Measurements from ENCODE around the gene SHMT2.

Gene SHMT2

DNA sequence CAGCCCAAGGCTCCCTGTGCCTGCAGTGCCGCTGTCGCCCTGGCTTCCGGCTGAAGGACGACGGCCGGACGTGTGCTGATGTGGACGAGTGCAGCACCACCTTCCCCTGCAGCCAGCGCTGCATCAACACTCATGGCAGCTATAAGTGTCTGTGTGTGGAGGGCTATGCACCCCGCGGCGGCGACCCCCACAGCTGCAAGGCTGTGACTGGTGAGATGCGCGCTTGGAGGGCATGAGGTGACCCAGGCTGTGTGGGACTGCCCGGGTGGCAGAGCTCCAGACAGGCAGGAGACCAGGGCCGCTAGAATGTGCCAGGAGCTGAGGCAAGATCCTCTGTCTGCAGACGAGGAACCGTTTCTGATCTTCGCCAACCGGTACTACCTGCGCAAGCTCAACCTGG, 32.6 kb upstream of the SHMT2 start:
- DNase-seq, result no peak

DNA sequence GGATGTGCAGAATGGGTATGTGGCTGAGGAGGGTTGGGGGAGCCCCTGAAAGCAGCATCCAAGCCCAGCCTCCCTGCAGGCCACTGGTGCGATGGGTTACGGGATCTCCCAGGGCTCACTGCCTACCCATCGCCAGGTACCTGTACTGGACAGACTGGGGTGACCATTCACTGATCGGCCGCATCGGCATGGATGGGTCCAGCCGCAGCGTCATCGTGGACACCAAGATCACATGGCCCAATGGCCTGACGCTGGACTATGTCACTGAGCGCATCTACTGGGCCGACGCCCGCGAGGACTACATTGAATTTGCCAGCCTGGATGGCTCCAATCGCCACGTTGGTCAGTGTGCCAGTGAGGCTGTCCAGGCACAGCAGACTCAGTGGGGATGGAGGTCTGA, 31.2 kb upstream of the SHMT2 start:
- DNase-seq, result no peak

DNA sequence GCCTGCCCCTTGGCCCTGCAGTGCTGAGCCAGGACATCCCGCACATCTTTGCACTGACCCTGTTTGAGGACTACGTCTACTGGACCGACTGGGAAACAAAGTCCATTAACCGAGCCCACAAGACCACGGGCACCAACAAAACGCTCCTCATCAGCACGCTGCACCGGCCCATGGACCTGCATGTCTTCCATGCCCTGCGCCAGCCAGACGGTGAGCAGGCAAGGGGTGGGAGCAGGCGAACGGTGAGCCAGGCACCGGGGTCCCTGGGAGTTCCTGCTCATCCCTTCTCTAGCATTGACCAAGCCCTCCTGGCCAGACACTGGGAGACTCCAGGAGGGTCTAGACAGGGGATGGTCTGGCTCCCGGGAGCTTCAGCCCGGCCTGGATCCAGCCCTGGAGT, 30.3 kb upstream of the SHMT2 start:
- DNase-seq, result no peak

DNA sequence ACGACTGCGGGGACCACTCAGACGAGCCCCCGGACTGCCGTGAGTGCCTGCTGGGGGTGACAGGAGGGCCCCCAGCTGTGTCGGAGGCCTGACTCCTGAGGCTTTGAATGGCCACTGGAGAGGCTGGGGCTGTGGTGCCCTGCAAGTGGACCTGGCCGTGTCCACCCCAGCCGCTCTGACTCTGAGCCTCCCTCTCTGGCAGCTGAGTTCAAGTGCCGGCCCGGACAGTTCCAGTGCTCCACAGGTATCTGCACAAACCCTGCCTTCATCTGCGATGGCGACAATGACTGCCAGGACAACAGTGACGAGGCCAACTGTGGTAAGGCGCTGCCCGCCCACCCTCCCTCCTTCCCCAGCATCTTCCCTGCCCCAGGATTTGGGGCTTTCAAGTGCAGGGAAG, 29.0 kb upstream of the SHMT2 start:
- no peak for DNase-seq

DNA sequence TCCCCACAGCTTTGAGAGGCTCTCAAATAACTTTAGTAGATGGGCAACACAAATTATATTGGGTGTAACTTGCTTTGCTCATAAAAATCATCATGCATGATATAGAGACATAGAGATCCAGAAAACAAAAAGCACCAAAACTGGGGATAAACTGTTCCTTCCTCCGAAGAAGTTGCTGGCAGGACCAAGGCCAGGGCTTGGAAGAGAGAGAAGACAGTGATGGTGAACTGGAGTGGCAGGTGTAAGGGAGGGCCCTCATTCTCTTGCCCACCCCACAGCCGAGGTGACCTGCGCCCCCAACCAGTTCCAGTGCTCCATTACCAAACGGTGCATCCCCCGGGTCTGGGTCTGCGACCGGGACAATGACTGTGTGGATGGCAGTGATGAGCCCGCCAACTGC, 28.3 kb upstream of the SHMT2 start:
- no peak for DNase-seq

DNA sequence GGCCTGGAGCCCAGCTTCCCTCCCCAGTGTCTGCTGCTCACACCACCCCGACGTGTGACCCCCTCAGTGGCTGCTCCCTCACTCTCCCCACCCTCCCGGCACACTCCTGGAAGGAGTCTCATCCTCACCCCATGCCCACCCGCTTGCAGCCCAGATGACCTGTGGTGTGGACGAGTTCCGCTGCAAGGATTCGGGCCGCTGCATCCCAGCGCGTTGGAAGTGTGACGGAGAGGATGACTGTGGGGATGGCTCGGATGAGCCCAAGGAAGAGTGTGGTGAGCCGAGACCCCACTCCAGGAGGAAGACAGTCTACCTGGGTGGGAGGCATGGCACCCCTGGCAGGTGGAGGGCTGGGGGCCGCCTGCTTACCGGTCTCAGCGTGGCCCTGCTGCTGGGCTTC, 27.9 kb upstream of the SHMT2 start:
- DNase-seq, result peak in 3 of 51 donors; percentile 8 to 49 (median 19)

DNA sequence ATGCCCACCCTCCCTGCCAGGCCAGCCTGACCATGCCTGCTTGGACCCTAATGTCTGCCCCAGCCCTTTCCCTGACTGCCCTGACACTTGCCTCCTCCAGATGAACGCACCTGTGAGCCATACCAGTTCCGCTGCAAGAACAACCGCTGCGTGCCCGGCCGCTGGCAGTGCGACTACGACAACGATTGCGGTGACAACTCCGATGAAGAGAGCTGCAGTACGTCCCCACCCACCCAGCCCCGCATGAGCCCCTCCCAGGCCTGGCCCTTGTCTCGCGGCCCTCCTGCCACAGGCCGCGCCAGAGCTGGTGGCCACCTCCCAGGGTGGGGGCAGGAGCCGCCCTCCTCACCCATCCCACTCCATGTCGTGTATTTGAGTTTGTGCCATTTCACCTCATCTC, 27.2 kb upstream of the SHMT2 start:
- DNase-seq, result no peak

DNA sequence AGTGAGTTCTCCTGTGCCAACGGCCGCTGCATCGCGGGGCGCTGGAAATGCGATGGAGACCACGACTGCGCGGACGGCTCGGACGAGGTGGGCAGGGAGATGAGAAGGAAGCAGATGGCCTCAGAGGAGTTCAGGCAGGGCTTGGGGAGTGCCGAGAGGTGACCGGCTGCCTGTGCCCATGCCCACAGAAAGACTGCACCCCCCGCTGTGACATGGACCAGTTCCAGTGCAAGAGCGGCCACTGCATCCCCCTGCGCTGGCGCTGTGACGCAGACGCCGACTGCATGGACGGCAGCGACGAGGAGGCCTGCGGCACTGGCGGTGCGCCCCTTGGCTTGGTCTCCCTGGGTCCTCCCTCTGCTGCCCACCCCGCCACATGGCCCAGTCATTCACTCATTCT, 26.3 kb upstream of the SHMT2 start:
- DNase-seq, result no peak

DNA sequence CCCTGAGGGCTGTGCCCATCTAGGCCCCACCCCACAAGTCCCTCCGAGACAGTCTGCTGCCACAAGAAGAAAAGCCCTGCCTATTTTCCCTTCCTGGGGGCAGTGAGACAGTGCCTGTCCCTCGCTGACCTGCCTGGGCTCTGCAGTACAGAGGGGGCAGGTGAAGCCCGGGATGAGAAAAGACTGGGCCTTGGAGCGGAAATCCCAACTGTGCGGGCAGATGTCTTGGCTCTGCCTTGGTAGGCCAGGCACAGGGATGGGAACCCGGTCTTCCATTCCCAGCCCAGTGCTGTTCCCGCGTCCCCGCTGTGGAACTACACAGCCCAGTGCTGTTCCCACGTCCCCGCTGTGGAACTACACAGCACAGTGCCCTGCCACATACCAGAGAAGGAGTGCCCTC, 25.7 kb upstream of the SHMT2 start:
- no peak for DNase-seq

DNA sequence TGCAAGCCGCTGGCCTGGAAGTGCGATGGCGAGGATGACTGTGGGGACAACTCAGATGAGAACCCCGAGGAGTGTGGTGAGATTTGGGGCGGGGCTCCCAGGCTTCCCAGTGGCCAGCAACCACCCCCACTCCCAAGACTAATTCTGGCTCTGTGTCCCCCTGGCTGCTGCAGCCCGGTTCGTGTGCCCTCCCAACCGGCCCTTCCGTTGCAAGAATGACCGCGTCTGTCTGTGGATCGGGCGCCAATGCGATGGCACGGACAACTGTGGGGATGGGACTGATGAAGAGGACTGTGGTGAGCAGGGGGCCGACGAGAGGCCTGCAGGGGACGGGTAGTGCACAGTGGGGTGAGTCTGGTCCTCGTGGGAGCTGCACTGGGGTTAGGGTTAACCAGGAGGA, 25.1 kb upstream of the SHMT2 start:
- no peak for DNase-seq

DNA sequence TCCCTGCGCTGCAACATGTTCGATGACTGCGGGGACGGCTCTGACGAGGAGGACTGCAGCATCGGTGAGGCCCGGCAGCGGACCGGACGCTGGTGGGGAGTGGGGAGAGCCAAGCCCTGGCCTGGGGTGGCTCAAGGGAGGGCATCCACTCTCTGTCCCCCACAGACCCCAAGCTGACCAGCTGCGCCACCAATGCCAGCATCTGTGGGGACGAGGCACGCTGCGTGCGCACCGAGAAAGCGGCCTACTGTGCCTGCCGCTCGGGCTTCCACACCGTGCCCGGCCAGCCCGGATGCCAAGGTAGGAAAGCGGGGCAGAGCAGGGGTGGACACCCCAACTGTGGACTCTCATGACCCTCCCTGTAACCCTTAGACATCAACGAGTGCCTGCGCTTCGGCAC, 24.3 kb upstream of the SHMT2 start:
- no peak for DNase-seq

DNA sequence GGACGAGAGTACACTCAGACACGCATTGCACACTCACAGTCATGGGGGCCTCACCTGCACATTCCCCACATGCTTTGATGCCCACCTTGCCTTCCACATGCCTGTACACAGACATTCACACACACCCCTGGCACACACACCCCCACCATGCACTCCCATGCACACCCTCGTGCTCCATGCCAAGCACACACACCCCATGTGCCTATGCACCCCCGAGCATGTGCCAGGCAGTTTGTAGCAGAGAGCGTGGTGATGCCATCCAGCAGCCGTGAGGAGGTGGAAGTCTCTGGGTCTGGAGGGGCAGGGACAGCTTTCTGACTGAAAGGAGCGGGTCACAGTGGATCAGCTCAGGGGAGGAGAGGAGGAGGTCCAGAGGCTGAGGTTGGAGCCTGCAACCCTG, 23.6 kb upstream of the SHMT2 start:
- DNase-seq, result no peak

DNA sequence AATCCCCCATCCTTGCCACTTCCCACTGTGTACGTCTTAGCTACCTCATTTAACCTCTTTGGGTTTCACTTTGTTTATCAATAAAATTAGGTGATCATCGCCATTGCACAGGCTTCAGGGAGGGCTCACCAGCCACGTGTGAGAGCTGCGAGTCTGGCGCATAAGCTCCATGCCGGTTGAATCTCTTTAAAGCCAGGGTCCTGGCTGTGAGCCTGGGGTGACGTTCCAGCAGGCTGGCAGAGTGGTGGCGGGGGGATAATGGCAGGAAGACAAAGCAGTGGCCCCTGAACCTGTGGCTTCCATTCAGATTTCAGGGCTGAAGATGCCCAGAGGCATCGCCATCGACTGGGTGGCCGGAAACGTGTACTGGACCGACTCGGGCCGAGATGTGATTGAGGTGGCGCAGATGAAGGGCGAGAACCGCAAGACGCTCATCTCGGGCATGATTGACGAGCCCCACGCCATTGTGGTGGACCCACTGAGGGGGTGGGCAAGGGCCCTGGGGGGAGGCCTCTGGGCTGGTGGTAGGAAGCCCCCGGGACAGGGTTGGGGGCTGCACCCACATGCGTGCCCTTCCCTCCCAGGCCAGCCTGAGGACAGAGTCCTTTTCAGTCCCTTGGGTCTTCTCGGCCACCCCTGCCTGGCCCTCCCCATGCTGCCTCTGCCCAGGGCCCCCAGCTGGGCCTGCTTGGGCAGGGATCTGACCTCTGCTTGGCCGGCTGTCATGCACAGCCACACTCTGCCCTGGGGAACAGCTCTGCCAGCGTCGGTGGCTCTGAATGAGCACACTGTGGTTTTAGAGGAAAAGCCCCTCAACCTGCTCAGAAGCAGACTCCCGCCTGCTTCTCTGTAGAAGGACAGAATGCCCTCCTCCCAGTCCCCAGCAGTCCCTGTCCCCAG, 21.5 kb upstream of the SHMT2 start:
- DNase-seq, result peak in 9 of 51 donors; percentile 13 to 31 (median 15)

DNA sequence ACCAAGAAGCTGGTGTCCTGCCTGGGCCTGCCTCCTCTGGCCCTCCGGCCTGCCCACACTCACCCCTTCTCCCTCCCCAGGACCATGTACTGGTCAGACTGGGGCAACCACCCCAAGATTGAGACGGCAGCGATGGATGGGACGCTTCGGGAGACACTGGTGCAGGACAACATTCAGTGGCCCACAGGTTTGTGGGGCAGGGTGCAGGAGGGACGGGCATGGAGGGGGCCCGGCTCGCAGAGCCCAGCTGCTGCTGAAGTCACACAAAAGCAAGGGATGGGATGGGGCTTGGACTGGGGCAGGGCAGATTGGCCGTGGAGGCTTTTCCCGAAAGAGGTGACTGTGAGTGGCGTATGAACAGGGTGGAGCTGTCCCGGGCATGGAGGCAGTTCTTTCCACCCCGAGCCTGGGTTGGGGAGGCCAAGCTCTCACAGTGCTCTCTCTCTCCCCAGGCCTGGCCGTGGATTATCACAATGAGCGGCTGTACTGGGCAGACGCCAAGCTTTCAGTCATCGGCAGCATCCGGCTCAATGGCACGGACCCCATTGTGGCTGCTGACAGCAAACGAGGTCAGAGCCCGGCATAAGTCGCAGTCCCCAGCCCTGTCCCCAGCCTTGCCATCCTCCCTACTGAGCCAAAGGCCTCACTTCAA, 20.8 kb upstream of the SHMT2 start:
- peak in 40 of 51 donors; percentile 15 to 76 (median 53) for DNase-seq

DNA sequence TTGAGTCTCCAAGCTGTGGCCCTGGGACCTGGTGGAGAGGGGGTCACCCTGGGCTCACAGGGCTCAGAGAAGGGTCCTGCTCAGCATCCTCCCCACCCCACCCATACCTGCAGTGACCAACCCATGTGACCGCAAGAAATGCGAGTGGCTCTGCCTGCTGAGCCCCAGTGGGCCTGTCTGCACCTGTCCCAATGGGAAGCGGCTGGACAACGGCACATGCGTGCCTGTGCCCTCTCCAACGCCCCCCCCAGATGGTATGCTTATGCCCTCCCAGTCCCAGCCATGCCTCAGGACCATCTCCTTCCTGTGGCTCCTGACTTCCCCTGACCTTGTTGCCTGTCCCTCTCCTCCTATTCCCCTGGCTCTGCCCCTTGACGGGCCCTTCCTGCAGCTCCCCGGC, 19.6 kb upstream of the SHMT2 start:
- no peak for DNase-seq

DNA sequence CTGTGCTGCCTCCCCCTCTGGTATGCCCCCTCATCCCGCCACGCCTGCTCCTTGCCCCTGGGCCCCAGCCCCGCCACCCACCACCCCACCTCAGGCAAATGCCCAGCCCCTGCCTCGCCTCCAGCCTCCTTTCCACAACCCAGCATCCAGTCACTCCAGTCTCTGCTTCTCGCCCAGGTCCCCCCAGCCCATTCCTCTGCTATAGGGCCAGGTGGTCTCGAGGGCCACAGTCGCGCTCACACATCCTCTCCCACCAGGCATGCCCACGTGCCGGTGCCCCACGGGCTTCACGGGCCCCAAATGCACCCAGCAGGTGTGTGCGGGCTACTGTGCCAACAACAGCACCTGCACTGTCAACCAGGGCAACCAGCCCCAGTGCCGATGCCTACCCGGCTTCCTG, 19.1 kb upstream of the SHMT2 start:
- DNase-seq, result no peak

DNA sequence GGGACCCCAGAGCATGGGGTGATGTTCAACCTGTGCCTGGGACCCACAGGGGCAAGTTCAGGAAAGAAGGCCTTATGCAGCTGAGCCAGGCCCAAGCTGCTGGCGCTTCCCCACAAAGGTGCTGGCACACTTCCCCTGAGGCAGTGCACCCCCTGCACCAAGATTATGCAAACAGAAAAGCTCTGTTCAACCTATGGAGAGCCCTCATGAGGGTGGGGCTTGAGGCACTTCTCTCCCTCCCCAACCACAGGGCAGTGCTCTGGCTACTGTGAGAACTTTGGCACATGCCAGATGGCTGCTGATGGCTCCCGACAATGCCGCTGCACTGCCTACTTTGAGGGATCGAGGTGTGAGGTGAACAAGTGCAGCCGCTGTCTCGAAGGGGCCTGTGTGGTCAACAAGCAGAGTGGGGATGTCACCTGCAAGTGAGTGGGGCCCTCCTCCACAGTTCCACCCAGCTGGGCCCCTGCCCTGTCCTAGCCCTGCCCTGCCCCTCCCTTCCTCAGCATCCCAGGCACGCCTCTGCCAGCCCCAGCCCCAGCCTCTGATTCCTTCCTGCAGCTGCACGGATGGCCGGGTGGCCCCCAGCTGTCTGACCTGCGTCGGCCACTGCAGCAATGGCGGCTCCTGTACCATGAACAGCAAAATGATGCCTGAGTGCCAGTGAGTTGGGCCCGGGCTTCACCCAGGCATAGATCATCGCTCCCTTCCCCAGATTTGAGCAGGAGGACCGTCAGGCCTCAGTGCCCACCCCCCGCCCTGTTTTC, 18.4 kb upstream of the SHMT2 start:
- DNase-seq, result no peak

DNA sequence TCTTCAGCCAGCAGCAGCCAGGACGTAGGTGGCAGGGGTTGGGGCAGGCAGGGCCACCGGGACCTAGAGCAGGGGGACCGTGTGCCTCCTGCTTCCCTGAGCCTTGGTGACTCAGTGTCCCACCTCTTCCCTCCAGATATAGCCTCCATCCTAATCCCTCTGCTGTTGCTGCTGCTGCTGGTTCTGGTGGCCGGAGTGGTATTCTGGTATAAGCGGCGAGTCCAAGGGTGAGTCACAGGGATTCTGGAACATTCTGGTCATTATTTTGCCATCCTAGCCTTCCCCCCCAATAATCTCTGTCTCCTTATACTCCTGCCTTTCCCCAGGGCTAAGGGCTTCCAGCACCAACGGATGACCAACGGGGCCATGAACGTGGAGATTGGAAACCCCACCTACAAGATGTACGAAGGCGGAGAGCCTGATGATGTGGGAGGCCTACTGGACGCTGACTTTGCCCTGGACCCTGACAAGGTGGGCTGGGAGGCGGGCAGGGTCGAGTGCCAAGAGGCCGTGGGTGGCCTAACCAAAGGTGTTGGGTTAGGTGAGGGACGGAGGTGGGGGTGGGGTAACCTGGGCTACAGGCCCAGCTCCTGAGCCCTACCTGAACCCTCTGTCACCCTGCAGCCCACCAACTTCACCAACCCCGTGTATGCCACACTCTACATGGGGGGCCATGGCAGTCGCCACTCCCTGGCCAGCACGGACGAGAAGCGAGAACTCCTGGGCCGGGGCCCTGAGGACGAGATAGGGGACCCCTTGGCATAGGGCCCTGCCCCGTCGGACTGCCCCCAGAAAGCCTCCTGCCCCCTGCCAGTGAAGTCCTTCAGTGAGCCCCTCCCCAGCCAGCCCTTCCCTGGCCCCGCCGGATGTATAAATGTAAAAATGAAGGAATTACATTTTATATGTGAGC, 17.5 kb upstream of the SHMT2 start:
- DNase-seq, result no peak

DNA sequence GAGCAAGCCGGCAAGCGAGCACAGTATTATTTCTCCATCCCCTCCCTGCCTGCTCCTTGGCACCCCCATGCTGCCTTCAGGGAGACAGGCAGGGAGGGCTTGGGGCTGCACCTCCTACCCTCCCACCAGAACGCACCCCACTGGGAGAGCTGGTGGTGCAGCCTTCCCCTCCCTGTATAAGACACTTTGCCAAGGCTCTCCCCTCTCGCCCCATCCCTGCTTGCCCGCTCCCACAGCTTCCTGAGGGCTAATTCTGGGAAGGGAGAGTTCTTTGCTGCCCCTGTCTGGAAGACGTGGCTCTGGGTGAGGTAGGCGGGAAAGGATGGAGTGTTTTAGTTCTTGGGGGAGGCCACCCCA, 16.8 kb upstream of the SHMT2 start:
- DNase-seq, result no peak

DNA sequence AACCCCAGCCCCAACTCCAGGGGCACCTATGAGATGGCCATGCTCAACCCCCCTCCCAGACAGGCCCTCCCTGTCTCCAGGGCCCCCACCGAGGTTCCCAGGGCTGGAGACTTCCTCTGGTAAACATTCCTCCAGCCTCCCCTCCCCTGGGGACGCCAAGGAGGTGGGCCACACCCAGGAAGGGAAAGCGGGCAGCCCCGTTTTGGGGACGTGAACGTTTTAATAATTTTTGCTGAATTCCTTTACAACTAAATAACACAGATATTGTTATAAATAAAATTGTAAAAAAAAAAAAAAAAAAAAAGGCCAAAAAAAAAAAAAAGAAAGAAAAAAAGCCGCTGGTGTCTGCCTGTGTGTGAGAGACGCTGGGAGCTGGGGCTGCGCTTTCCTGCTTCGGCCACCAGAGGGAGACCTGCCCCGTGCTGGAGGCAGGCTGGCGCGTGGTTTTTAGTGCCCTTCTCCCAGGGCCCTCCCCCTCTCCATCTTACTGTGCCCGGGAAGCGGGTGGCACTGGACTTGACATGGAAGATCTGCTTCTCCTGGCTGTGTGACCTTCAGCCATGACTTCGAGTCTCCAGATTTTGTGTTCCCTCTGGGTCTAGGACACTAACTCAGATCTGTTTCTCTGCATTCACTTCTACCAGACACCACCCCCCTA, 16.3 kb upstream of the SHMT2 start:
- peak; percentile 18 to 89 (median 74) for DNase-seq
